ENCODE measurements around the gene AKAP13. TPM values are rescaled to one million over a fixed set of nuclear protein-coding genes. Genes with fewer than 3 reads are reported as not detected.

AKAP13 gene
- total and polyA plus RNA-seq, 2 donors (not counting 1 experiment from before 2014, with no cell fraction given) = 73.8 to 358 TPM

- no peak overlapping the region for H2AFZ ChIP-seq (ENCODE audit: insufficient read depth, low read depth, low read length, poor library complexity, severe bottlenecking)
- no peak overlapping the region for H3K4me3 ChIP-seq (ENCODE audit: control extremely low read depth in 1 of 5, extremely low read depth in 1 of 5, insufficient read depth in 1 of 5, low read depth in 2 of 5, low read length in 4 of 5)
- no peak overlapping the region for H3K9ac ChIP-seq (ENCODE audit: low read length)
- H3K9me3 ChIP-seq (ENCODE audit: control extremely low read depth in 1 of 3, control insufficient read depth in 2 of 3, insufficient read depth in 1 of 3, low read length in 2 of 3) = no peaks in the 10 kb centered on the region
- H3K79me2 ChIP-seq (ENCODE audit: control insufficient read depth, insufficient read depth, low read length) = no peaks in the 10 kb centered on the region
- no peaks in the 10 kb centered on the region for H3K27me3 Mint-ChIP-seq
- H3K27ac ChIP-seq (ENCODE audit: low read length in 2 of 2) = no peak overlapping the region
- H3K9me3 Mint-ChIP-seq (ENCODE audit: insufficient read depth) = no peaks in the 10 kb centered on the region
- H3K4me2 ChIP-seq (replicated peaks; ENCODE audit: low read depth, low read length, poor library complexity, severe bottlenecking) = no peak overlapping the region
- ChIA-PET CTCF (interaction anchor here (1.2 to 2.1 kb wide), 2 partner anchors 48 to 57 kb away, joined by 3 to 6 read pairs; no protein-coding TSS in a partner anchor), POLR2A (no interaction called here)
- ATAC-seq (ENCODE audit: low read depth) (no peak), DNase-seq (no peak)
- H4K20me1 ChIP-seq (ENCODE audit: control insufficient read depth, insufficient read depth, low read length, poor library complexity, severe bottlenecking) = no peaks in the 10 kb centered on the region
- no peak overlapping the region for H3K27ac Mint-ChIP-seq
- 82% methylated on average over 1 of the region's 1 CpG for WGBS (ENCODE audit: insufficient coverage)
- H3K4me3 Mint-ChIP-seq = no peak overlapping the region
- peaks cover 2 to 4% of the 10 kb centered on the region in 2 donors for H3K4me1 ChIP-seq (ENCODE audit: control insufficient read depth in 2 of 2, insufficient read depth in 2 of 2, low read length in 2 of 2)
- no peaks in the 10 kb centered on the region for H3K36me3 ChIP-seq (replicated peaks in 1 of 2; ENCODE audit: control extremely low read depth in 1 of 2, control insufficient read depth in 1 of 2, extremely low read depth in 1 of 2, insufficient read depth in 2 of 2, low read length in 1 of 2)
- intact Hi-C loops (cut with micrococcal nuclease) = no loop called here
- no peaks in the 10 kb centered on the region for H3K27me3 ChIP-seq (replicated peaks in 1 of 4; ENCODE audit: control extremely low read depth in 1 of 4, control insufficient read depth in 3 of 4, insufficient read depth in 4 of 4, low read length in 3 of 4)
- TF ChIP-seq EZH2 (IDR thresholded peaks at IDR 0.05; ENCODE audit: borderline replicate concordance, insufficient read depth, low read depth, low read length, poor library complexity, severe bottlenecking) (no peak), CTCF (IDR thresholded peaks at IDR 0.05) (no peak)
- H3K4me1 Mint-ChIP-seq = peaks cover 19% of the 10 kb centered on the region
These were observed 24.1 kb upstream of the AKAP13 start for GRCh38 chr15:85356276-85356675.

- Mint-ChIP-seq H3K9me3 (ENCODE audit: insufficient read depth) (no peaks in the 10 kb centered on the region), H3K4me3 (no peak overlapping the region), H3K27ac (no peak overlapping the region), H3K27me3 (no peaks in the 10 kb centered on the region), H3K4me1 (peaks cover 25% of the 10 kb centered on the region)
- Histone ChIP-seq H3K9me3 (ENCODE audit: control extremely low read depth in 1 of 3, control insufficient read depth in 2 of 3, insufficient read depth in 1 of 3, low read length in 2 of 3) (no peaks in the 10 kb centered on the region), H2AFZ (ENCODE audit: insufficient read depth, low read depth, low read length, poor library complexity, severe bottlenecking) (peak overlapping the region; percentile 28), H4K20me1 (ENCODE audit: control insufficient read depth, insufficient read depth, low read length, poor library complexity, severe bottlenecking) (no peaks in the 10 kb centered on the region), H3K36me3 (replicated peaks in 1 of 2; ENCODE audit: control extremely low read depth in 1 of 2, control insufficient read depth in 1 of 2, extremely low read depth in 1 of 2, insufficient read depth in 2 of 2, low read length in 1 of 2) (no peaks in the 10 kb centered on the region), H3K79me2 (ENCODE audit: control insufficient read depth, insufficient read depth, low read length) (no peaks in the 10 kb centered on the region), H3K27ac (ENCODE audit: low read length in 2 of 2) (no peak overlapping the region), H3K4me1 (ENCODE audit: control insufficient read depth in 2 of 2, insufficient read depth in 2 of 2, low read length in 2 of 2) (peaks cover 9 to 10% of the 10 kb centered on the region in 2 donors), H3K9ac (ENCODE audit: low read length) (no peak overlapping the region), H3K4me2 (replicated peaks; ENCODE audit: low read depth, low read length, poor library complexity, severe bottlenecking) (peak overlapping the region; percentile 17), H3K27me3 (replicated peaks in 1 of 4; ENCODE audit: control extremely low read depth in 1 of 4, control insufficient read depth in 3 of 4, insufficient read depth in 4 of 4, low read length in 3 of 4) (no peaks in the 10 kb centered on the region), H3K4me3 (ENCODE audit: control extremely low read depth in 1 of 5, extremely low read depth in 1 of 5, insufficient read depth in 1 of 5, low read depth in 2 of 5, low read length in 4 of 5) (no peak overlapping the region)
- TF ChIP-seq EZH2 (IDR thresholded peaks at IDR 0.05; ENCODE audit: borderline replicate concordance, insufficient read depth, low read depth, low read length, poor library complexity, severe bottlenecking) = no peak
- TF ChIP-seq CTCF (IDR thresholded peaks at IDR 0.05) = no peak
- WGBS (ENCODE audit: insufficient coverage) = 10% methylated on average over 2 of the region's 4 CpGs
- ATAC-seq (ENCODE audit: low read depth) (no peak), DNase-seq (no peak)
- intact Hi-C loops (cut with micrococcal nuclease) = no loop called here
- CTCF ChIA-PET = interaction anchor here (1.3 kb wide), 1 partner anchor 53 kb away, joined by 3 read pairs; no protein-coding TSS in a partner anchor
- POLR2A ChIA-PET = interaction anchor here (0.6 kb wide), 3 partner anchors 18 to 50 kb away, joined by 3 to 7 read pairs (median 3); partner anchors contain the start of gene AKAP13
These were observed 19.1 kb upstream of the AKAP13 start for GRCh38 chr15:85361323-85361722.

All from B cell (primary cell).